Mesenchymal stem cell (in vitro differentiated cells and primary cell): ENCODE results near the gene HSP90AB1. TPM values are rescaled to one million over a fixed set of nuclear protein-coding genes. Genes with fewer than 3 reads are reported as not detected.

Experiments used
- small RNA-seq: library from polyadenylated mRNA; stranded (forward); fragments of <200 nt; extraction: miRNeasy Mini kit (QIAGEN cat#:217004); gene quantifications from one replicate; pipeline ENCODE3, GENCODE V24; 2013; ENCODE audit warnings: low read depth

HSP90AB1 gene

Small RNA genes within 50 kb of the gene (small RNA-seq; reads per million reads assigned to genes)
- gene RN7SL811P, result not detected
